ENCODE data around the gene GGT6.

Gene GGT6

DNA sequence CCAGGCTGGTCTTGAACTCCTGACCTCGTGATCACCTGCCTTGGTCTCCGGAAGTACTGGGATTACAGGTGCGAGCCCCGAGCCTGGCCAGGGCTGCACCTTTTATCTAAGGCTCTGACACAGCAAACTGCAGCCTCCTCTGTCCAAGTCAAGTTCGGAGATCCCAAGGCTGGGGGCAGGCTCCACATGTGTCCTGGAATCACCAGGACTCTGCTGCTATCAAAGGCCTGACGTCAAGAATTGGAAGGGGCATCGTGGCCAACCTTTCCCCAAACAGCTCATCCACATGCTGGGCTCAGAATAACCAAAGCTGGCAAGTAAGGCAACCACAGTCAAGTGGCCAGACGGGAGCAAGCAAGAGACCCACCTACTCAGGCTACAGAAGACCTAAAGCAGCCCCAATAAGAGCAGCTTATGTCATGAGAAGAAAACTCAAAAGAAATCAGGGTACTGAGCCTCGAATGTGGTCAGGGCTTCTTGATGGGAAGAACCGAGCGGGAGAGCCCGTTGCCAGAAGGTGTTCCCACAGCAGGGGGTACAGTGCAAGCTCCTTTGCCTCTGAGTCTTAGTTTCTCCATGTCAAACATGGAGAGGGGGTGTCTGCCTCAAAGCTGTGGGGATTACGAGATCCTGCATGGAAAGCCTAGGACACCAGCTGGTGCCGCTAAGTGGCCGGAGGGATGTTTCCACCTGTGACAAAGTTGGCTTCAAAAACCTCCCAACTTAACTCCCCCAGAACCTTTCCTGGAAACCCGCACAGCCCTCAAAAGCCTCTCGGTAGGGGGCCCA, 13.1 kb downstream of the GGT6 start:
- H3K27ac ChIP-seq (ENCODE audit: insufficient read depth, low read depth, low read length, poor library complexity, severe bottlenecking) = no peak overlapping the region
- no peaks in the 10 kb centered on the region for H3K27me3 ChIP-seq (ENCODE audit: control insufficient read depth, insufficient read depth, low read length, poor library complexity, severe bottlenecking)
- no peaks in the 10 kb centered on the region for H3K4me1 ChIP-seq (ENCODE audit: control insufficient read depth, insufficient read depth, low read length)
- no peaks in the 10 kb centered on the region for H3K9me3 ChIP-seq (ENCODE audit: control insufficient read depth, low read length)
- 90 to 91% methylated on average over 17 of the region's 17 CpGs for WGBS, 2 experiments
- no peak overlapping the region for H3K4me3 ChIP-seq (ENCODE audit: insufficient read depth, low read depth, low read length)
- peaks cover 31% of the 10 kb centered on the region for H3K36me3 ChIP-seq (ENCODE audit: control insufficient read depth, insufficient read depth, low read length)

DNA sequence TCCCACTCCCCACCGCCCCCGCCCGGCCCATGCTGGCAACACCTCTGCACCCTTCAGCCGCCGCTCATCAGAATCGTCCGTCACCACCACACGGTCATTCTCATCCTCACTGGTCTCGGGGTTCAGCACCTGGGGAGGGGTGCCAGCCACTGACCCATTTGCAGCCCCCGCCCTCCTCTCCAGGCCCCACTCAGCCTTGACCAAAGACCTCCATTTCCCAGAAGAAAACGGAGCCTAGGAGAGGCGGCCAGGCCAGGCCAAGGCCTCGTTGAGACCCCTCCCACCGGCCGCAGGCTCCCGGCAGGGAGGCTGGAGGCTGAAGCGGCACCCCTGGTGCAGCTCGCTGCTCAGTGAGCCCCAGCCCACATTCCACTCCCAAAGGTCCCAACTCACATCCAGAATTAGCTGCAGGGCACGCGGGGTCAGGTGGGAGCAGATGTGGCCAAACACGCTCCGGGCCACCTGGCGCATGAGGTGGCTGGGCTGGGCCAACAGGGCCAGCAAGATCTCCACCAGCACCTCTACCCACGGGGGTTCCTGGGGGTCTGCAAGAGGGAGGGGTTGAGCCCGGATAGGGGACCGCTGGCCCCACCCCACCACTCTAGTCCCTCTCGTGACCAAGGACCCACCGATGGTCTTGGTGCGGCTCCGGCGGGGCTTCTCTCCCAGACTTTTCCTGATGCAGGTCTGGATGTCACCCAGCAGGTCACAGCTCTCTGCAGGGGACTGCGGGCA, 15.0 kb downstream of the GGT6 start:
- H3K4me3 ChIP-seq (ENCODE audit: insufficient read depth, low read depth, low read length) = no peak overlapping the region
- peaks cover 24% of the 10 kb centered on the region for H3K36me3 ChIP-seq (ENCODE audit: control insufficient read depth, insufficient read depth, low read length)
- no peak overlapping the region for H3K27ac ChIP-seq (ENCODE audit: insufficient read depth, low read depth, low read length, poor library complexity, severe bottlenecking)
- no peaks in the 10 kb centered on the region for H3K9me3 ChIP-seq (ENCODE audit: control insufficient read depth, low read length)
- no peaks in the 10 kb centered on the region for H3K4me1 ChIP-seq (ENCODE audit: control insufficient read depth, insufficient read depth, low read length)
- H3K27me3 ChIP-seq (ENCODE audit: control insufficient read depth, insufficient read depth, low read length, poor library complexity, severe bottlenecking) = no peaks in the 10 kb centered on the region
- WGBS, 2 experiments = 91% methylated on average over 32 of the region's 32 CpGs

GRCh38 chr17:4544951-4545216, 15.5 kb downstream of the GGT6 start:
- Histone ChIP-seq H3K27ac (ENCODE audit: insufficient read depth, low read depth, low read length, poor library complexity, severe bottlenecking) (no peak overlapping the region), H3K36me3 (ENCODE audit: control insufficient read depth, insufficient read depth, low read length) (peaks cover 22% of the 10 kb centered on the region), H3K27me3 (ENCODE audit: control insufficient read depth, insufficient read depth, low read length, poor library complexity, severe bottlenecking) (no peaks in the 10 kb centered on the region), H3K4me3 (ENCODE audit: insufficient read depth, low read depth, low read length) (no peak overlapping the region), H3K9me3 (ENCODE audit: control insufficient read depth, low read length) (no peaks in the 10 kb centered on the region), H3K4me1 (ENCODE audit: control insufficient read depth, insufficient read depth, low read length) (no peaks in the 10 kb centered on the region)
- WGBS, 2 experiments = 92 to 94% methylated on average over 16 to 17 of the region's 18 CpGs

DNA sequence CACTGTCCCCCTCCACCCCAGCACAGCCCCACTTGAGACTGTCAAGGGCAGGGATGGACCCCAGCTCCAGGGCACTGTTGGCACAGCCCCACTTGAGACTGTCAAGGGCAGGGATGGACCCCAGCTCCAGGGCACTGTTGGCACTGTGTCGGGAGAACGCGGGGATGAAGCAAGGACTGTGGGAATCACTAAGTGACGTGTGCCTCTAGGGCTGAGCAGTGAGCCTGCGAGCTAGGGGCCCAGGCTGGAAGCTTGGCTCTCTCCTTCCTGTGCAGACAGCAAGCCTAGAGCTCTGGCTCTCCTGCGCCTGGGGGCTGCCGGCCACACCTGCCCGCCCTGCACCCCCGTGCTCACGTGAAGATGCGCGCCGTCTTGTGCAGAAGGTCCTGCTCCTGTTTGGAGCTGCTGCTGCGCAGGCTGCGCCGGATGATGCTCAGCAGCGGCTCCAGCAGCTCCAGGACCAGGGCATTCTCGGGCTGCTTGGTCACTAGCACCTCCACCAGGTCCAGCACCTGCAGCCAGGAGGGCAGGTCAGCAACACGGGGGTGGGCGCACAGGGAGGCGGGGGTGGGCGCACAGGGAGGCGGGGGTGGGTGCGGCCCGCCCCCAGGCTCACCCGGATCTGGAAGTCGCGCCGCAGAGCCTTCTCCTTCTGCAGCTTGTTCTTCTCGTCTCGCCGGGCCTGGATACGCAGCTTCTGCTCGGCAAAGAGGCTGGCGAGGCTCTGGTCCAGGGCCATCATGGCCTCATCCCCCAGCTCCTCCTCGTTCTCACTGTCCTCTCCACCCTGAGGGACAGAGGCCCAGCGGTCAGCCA, 16.0 kb downstream of the GGT6 start:
- Histone ChIP-seq H3K36me3 (ENCODE audit: control insufficient read depth, insufficient read depth, low read length) (peaks cover 18% of the 10 kb centered on the region), H3K4me3 (ENCODE audit: insufficient read depth, low read depth, low read length) (no peak overlapping the region), H3K27me3 (ENCODE audit: control insufficient read depth, insufficient read depth, low read length, poor library complexity, severe bottlenecking) (no peaks in the 10 kb centered on the region), H3K4me1 (ENCODE audit: control insufficient read depth, insufficient read depth, low read length) (no peaks in the 10 kb centered on the region), H3K27ac (ENCODE audit: insufficient read depth, low read depth, low read length, poor library complexity, severe bottlenecking) (no peak overlapping the region), H3K9me3 (ENCODE audit: control insufficient read depth, low read length) (no peaks in the 10 kb centered on the region)
- WGBS, 2 experiments = 95 to 96% methylated on average over 37 of the region's 37 CpGs

GRCh38 chr17:4543557-4544026, 16.8 kb downstream of the GGT6 start:
- H3K36me3 ChIP-seq (ENCODE audit: control insufficient read depth, insufficient read depth, low read length) = peaks cover 16% of the 10 kb centered on the region
- no peak overlapping the region for H3K4me3 ChIP-seq (ENCODE audit: insufficient read depth, low read depth, low read length)
- H3K27me3 ChIP-seq (ENCODE audit: control insufficient read depth, insufficient read depth, low read length, poor library complexity, severe bottlenecking) = no peaks in the 10 kb centered on the region
- H3K9me3 ChIP-seq (ENCODE audit: control insufficient read depth, low read length) = no peaks in the 10 kb centered on the region
- WGBS, 2 experiments = 93 to 94% methylated on average over 19 of the region's 19 CpGs
- H3K4me1 ChIP-seq (ENCODE audit: control insufficient read depth, insufficient read depth, low read length) = no peaks in the 10 kb centered on the region
- H3K27ac ChIP-seq (ENCODE audit: insufficient read depth, low read depth, low read length, poor library complexity, severe bottlenecking) = no peak overlapping the region

DNA sequence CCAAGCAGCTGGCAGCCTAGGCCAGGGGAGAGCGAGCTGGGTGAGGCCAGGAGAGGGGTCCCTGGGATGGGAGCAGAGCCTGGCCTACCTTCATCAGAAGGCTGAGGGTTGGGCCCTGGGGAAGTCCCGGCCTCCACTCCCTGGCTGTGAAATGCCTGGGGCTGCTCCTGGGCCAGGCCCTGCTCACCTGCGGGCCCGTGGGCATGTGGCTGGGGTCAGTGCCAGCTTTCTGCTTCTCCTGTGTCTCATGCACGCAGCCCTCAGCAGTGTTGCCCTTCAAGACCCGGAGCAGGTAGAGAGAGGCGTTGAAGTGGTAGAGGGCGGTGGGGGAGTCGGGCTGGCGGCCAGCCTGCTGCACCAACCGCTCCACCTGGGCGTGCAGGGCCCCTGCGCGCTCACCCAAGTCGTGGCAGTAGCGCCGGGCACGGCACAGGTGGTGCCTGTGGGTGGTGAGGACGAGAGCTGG, 17.6 kb downstream of the GGT6 start:
- H3K4me3 ChIP-seq (ENCODE audit: insufficient read depth, low read depth, low read length) = no peak overlapping the region
- WGBS, 2 experiments = 96 to 97% methylated on average over 19 of the region's 19 CpGs
- no peaks in the 10 kb centered on the region for H3K4me1 ChIP-seq (ENCODE audit: control insufficient read depth, insufficient read depth, low read length)
- peaks cover 18% of the 10 kb centered on the region for H3K36me3 ChIP-seq (ENCODE audit: control insufficient read depth, insufficient read depth, low read length)
- no peak overlapping the region for H3K27ac ChIP-seq (ENCODE audit: insufficient read depth, low read depth, low read length, poor library complexity, severe bottlenecking)
- no peaks in the 10 kb centered on the region for H3K9me3 ChIP-seq (ENCODE audit: control insufficient read depth, low read length)
- no peaks in the 10 kb centered on the region for H3K27me3 ChIP-seq (ENCODE audit: control insufficient read depth, insufficient read depth, low read length, poor library complexity, severe bottlenecking)

- Histone ChIP-seq H3K27ac (ENCODE audit: insufficient read depth, low read depth, low read length, poor library complexity, severe bottlenecking) (no peak overlapping the region), H3K4me3 (ENCODE audit: insufficient read depth, low read depth, low read length) (no peak overlapping the region), H3K9me3 (ENCODE audit: control insufficient read depth, low read length) (no peaks in the 10 kb centered on the region), H3K27me3 (ENCODE audit: control insufficient read depth, insufficient read depth, low read length, poor library complexity, severe bottlenecking) (no peaks in the 10 kb centered on the region), H3K36me3 (ENCODE audit: control insufficient read depth, insufficient read depth, low read length) (peaks cover 18% of the 10 kb centered on the region), H3K4me1 (ENCODE audit: control insufficient read depth, insufficient read depth, low read length) (no peaks in the 10 kb centered on the region)
- 95 to 96% methylated on average over 14 of the region's 14 CpGs for WGBS, 2 experiments
These were observed 18.2 kb downstream of the GGT6 start for GRCh38 chr17:4542003-4542725.

DNA sequence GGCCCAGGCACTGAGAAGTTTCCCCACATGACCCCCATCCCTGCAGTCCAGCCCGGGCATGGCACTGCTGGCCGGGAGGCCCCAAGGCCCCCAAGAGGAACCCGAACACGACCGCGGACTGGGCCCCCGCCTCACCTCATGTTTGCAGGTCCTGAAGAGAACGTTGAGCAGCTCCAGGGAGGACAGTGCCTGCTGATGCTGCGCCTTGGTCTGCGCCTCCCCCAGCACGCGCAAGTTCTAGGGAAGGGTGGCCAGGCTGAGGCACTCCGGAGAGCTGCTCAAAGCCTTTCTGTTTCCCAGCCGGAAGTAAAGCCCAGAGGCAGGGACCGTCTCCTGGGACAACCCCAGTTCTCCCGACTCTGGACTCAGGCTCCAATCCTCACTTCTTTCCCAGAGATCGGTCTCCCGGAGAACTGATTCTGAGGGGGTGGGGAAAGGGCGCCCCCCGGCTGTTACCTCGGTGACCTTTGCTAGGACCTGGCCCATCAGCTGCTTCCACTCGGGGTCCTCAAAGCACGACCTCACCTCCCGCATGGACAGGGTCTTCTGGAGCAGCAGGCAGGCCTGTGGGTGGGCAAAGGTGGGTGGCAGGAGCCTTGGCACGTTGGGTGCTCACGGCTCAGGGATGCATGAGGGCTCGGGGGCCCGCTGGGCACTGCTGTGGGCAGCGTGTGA, 18.9 kb downstream of the GGT6 start:
- Histone ChIP-seq H3K36me3 (ENCODE audit: control insufficient read depth, insufficient read depth, low read length) (peaks cover 18% of the 10 kb centered on the region), H3K27ac (ENCODE audit: insufficient read depth, low read depth, low read length, poor library complexity, severe bottlenecking) (no peak overlapping the region), H3K4me3 (ENCODE audit: insufficient read depth, low read depth, low read length) (no peak overlapping the region), H3K27me3 (ENCODE audit: control insufficient read depth, insufficient read depth, low read length, poor library complexity, severe bottlenecking) (no peaks in the 10 kb centered on the region), H3K4me1 (ENCODE audit: control insufficient read depth, insufficient read depth, low read length) (peaks cover 4% of the 10 kb centered on the region), H3K9me3 (ENCODE audit: control insufficient read depth, low read length) (no peaks in the 10 kb centered on the region)
- 94% methylated on average over 29 of the region's 29 CpGs for WGBS, 2 experiments

- Histone ChIP-seq H3K4me3 (ENCODE audit: insufficient read depth, low read depth, low read length) (no peak overlapping the region), H3K36me3 (ENCODE audit: control insufficient read depth, insufficient read depth, low read length) (peaks cover 18% of the 10 kb centered on the region), H3K4me1 (ENCODE audit: control insufficient read depth, insufficient read depth, low read length) (peaks cover 8% of the 10 kb centered on the region), H3K27me3 (ENCODE audit: control insufficient read depth, insufficient read depth, low read length, poor library complexity, severe bottlenecking) (no peaks in the 10 kb centered on the region), H3K9me3 (ENCODE audit: control insufficient read depth, low read length) (no peaks in the 10 kb centered on the region), H3K27ac (ENCODE audit: insufficient read depth, low read depth, low read length, poor library complexity, severe bottlenecking) (no peak overlapping the region)
- WGBS, 2 experiments = 94% methylated on average over 15 of the region's 15 CpGs
These were observed 19.6 kb downstream of the GGT6 start for GRCh38 chr17:4540687-4541327.
